Endothelial cell of umbilical vein (primary cell): ENCODE measurements around the gene SPIRE1. TPM values are rescaled to one million over a fixed set of nuclear protein-coding genes. Genes with fewer than 3 reads are reported as not detected.
A peak's percentile ranks its signal among the peaks of the same experiment; 100 is the strongest.

Experiments used
- BruUV-seq: library from RNA; stranded (reverse); fragments of 400-500 nt; replicated peaks from 2 replicates; lab custom pipeline; 2021; lab: Mats Ljungman, UMichigan
- CTCF ChIA-PET: fragments of 300-600, 350-600 bp; sonication (Branson Sonifier 250); formaldehyde crosslinking; loops from one replicate; lab custom pipeline; 2021; ENCODE audit warnings: antibody characterized with exemption, inconsistent platforms; lab: Charles Lee
- POLR2A ChIA-PET: fragments of 300-600, 350-600 bp; sonication (Branson Sonifier 250); formaldehyde crosslinking; loops from one replicate; lab custom pipeline; 2021; ENCODE audit warnings: antibody characterized with exemption, inconsistent platforms; lab: Charles Lee
- DNase-seq: peaks from one replicate; pipeline ENCODE4 v3.0.0-alpha.2; 2011; ENCODE audit warnings: low read depth, low spot score
- FAIRE-seq: peaks from 2 replicates; lab custom pipeline; 2011; peaks lifted over from hg19 to GRCh38; lab: Jason Lieb, UNC
- H2AFZ ChIP-seq: 2 replicates; pipeline ENCODE4 v1.6.0; 2012; ENCODE audit warnings: low read depth, low read length, control low read depth, inconsistent platforms
- H3K27ac ChIP-seq: 2 replicates; pipeline ENCODE4 v1.5.1; 2011; ENCODE audit warnings: low read depth, mild to moderate bottlenecking, control low read depth, low read length, moderate library complexity; ENCODE audit not compliant: insufficient read depth
- H3K27me3 ChIP-seq, 2 experiments: 2 replicates each; pipeline versions ENCODE4 v1.6.0 to v1.6.1; 2011; ENCODE audit warnings: low read length in 2 of 2, mixed read lengths in 1 of 2; ENCODE audit not compliant: control insufficient read depth in 2 of 2, insufficient read depth in 2 of 2
- H3K36me3 ChIP-seq, 2 experiments: 2 replicates in 1 of 2; 3 replicates in 1 of 2; pipeline ENCODE4 v1.5.1; 2011; ENCODE audit warnings: low read length in 2 of 2, mild to moderate bottlenecking in 1 of 2, moderate library complexity in 1 of 2; ENCODE audit not compliant: control insufficient read depth in 2 of 2, insufficient read depth in 2 of 2; ENCODE audit errors: extremely low read depth in 1 of 2
- H3K4me1 ChIP-seq: 3 replicates; pipeline ENCODE4 v1.5.1; 2011; ENCODE audit warnings: mild to moderate bottlenecking, low read length; ENCODE audit not compliant: control insufficient read depth, insufficient read depth; ENCODE audit errors: extremely low read depth
- H3K4me2 ChIP-seq: 2 replicates; pipeline ENCODE4 v1.6.1; 2011; ENCODE audit warnings: low read length, control low read depth, mixed read lengths; ENCODE audit not compliant: insufficient read depth
- H3K4me3 ChIP-seq, 3 experiments: fragments of 200-600 bp in 1 of 3; sonication (generic), shearing (Covaris generic) in 1 of 3; replicated peaks in 1 of 3; 2 replicates each; pipeline ENCODE4 v1.5.1; 2011 to 2016; ENCODE audit warnings: control low read depth in 3 of 3, low read length in 3 of 3, mild to moderate bottlenecking in 2 of 3, inconsistent platforms in 1 of 3, low read depth in 1 of 3, moderate library complexity in 1 of 3; ENCODE audit not compliant: insufficient read depth in 1 of 3
- H3K79me2 ChIP-seq: 2 replicates; pipeline ENCODE4 v1.6.0; 2012; ENCODE audit warnings: low read length, inconsistent platforms; ENCODE audit not compliant: control insufficient read depth, insufficient read depth
- H3K9ac ChIP-seq: replicated peaks from 2 replicates; pipeline ENCODE3; 2011; ENCODE audit warnings: low read length, control low read depth; ENCODE audit not compliant: insufficient read depth; ENCODE audit errors: extremely low read depth
- H3K9me1 ChIP-seq: replicated peaks from 3 replicates; pipeline ENCODE4 v1.6.0; 2011; ENCODE audit warnings: mild to moderate bottlenecking, low read length; ENCODE audit not compliant: control insufficient read depth, insufficient read depth; ENCODE audit errors: extremely low read depth
- H3K9me3 ChIP-seq: replicated peaks from 2 replicates; pipeline ENCODE4 v1.5.1; 2012; ENCODE audit warnings: low read length, inconsistent platforms; ENCODE audit not compliant: control insufficient read depth, insufficient read depth
- H4K20me1 ChIP-seq: replicated peaks from 2 replicates; pipeline ENCODE3; 2011; ENCODE audit warnings: mild to moderate bottlenecking, low read length; ENCODE audit not compliant: control insufficient read depth, insufficient read depth; ENCODE audit errors: extremely low read depth
- CTCF ChIP-seq, 2 donors: IDR thresholded peaks; 1 replicate in 1 of 2; 2 replicates in 1 of 2; pipeline ENCODE4 v1.5.1; 2011; ENCODE audit warnings: low read length in 2 of 2, mild to moderate bottlenecking in 2 of 2, moderate library complexity in 2 of 2, control low read depth in 1 of 2, inconsistent platforms in 1 of 2, low read depth in 1 of 2; ENCODE audit not compliant: insufficient read depth in 1 of 2; ENCODE audit errors: extremely low read depth in 1 of 2
- EZH2 ChIP-seq: IDR thresholded peaks from 2 replicates; pipeline ENCODE4 v1.6.1; 2012; ENCODE audit warnings: borderline replicate concordance, low read depth, mild to moderate bottlenecking, moderate library complexity, low read length, inconsistent platforms; ENCODE audit not compliant: severe bottlenecking
- MAX ChIP-seq: IDR thresholded peaks from 2 replicates; pipeline ENCODE4 v1.6.1; 2011; ENCODE audit not compliant: insufficient read depth, insufficient read length
- POLR2A ChIP-seq: IDR thresholded peaks from 2 replicates; pipeline ENCODE4 v1.6.1; 2012; ENCODE audit warnings: low read depth, mild to moderate bottlenecking, control low read depth, low read length
- POLR2AphosphoS5 ChIP-seq: IDR thresholded peaks from 2 replicates; pipeline ENCODE4 v1.6.1; 2012; ENCODE audit warnings: low read depth, mild to moderate bottlenecking, control low read depth, low read length, moderate library complexity; ENCODE audit not compliant: insufficient read depth
- dilution Hi-C: fragments of 300-500 bp; cut with MboI; formaldehyde crosslinking; loops from one replicate; pipeline ENCODE4 v1.15.0; 2019; ENCODE audit warnings: low sequenced_read_pairs; ENCODE audit not compliant: extremely low pct_ligation_motif_present
- intact Hi-C: fragments of 100-400 bp; cut with micrococcal nuclease; formaldehyde crosslinking; loops from one replicate; pipeline ENCODE4 v1.10.0; 2022
- polyA plus RNA-seq, 4 experiments: library from polyadenylated mRNA; depleted of rRNA in 3 of 4; stranded (reverse) in 3 of 4; unstranded in 1 of 4; fragments of >200 nt; gene quantifications; 2 replicates each; pipeline versions ENCODE4 v1.2.1 to v1.2.3, GENCODE V29; 2011 to 2012; ENCODE audit warnings: missing spikeins in 1 of 4
- total RNA-seq: library from RNA; stranded (reverse); gene quantifications from 2 replicates; pipeline ENCODE4 v1.2.3, GENCODE V29; 2021

SPIRE1 gene
- total and polyA plus RNA-seq, 2 donors (not counting 3 experiments of a cell fraction or from before 2014, with no cell fraction given) = 13.1 to 44.0 TPM

DNA sequence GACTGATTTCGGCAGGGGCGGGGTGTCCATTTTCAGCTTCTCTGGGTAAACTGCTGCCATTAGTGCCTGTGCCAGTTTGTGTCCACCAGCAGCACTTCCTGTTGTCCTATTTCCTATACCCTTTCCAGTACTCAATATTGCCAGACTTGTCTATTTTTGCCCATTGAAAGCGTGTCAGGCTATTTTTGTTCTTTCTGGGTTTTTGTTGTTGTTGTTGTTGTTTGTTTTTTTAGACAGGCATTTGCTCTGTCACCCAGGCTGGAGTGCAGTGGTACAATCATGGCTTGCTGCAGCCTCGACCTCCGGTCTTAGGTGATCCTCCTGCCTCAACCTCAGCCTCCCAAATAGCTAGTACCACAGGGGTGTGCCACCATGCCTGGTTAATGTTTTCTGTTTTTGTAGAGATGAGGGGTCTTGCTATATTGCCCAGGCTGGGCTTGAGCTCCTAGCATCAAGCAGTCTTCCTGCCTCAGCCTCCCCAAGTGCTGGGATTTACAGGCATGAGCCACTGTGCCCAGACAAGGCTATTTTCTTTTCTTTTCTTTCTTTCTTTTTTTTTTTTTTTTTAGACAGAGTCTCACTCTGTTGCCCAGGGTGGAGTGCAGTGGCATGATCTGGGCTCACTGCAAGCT, 241.7 kb downstream of the SPIRE1 start:
- H2AFZ ChIP-seq = peak overlapping the region; percentile 17
- H3K4me1 ChIP-seq = peaks cover 13% of the 10 kb centered on the region
- H4K20me1 ChIP-seq = no peaks in the 10 kb centered on the region
- H3K36me3 ChIP-seq = no peaks in the 10 kb centered on the region
- intact Hi-C loops = loop anchor here (5.0 kb wide), 1 partner anchor 191 kb away; no protein-coding TSS in a partner anchor
- H3K4me3 ChIP-seq = no peak overlapping the region
- H3K27me3 ChIP-seq = no peaks in the 10 kb centered on the region
- DNase-seq = no peak
- no TSS peak for BruUV-seq
- dilution Hi-C loops = no loop called here
- TF ChIP-seq MAX (no peak), CTCF (IDR thresholded peaks at IDR 0.05; ENCODE audit: extremely low read depth in 1 of 2, insufficient read depth in 1 of 2, low read depth in 1 of 2, low read length in 2 of 2) (no peak), POLR2A (no peak), POLR2AphosphoS5 (no peak), EZH2 (no peak)
- FAIRE-seq = no peak
- H3K27ac ChIP-seq = peak overlapping the region; percentile 13
- H3K9me3 ChIP-seq = no peaks in the 10 kb centered on the region
- H3K9ac ChIP-seq = peak overlapping the region; percentile 20
- H3K4me2 ChIP-seq = no peak overlapping the region
- ChIA-PET POLR2A (no interaction called here), CTCF (no interaction called here)
- H3K9me1 ChIP-seq = no peaks in the 10 kb centered on the region
- H3K79me2 ChIP-seq = peaks cover 7% of the 10 kb centered on the region
